HEK293T (cell line): ENCODE results near the gene ACD.
A peak's percentile ranks its signal among the peaks of the same experiment; 100 is the strongest.

Experiments
- CTCF ChIA-PET: fragments of 350-600 bp; formaldehyde crosslinking; extraction: SDS; loops from one replicate; lab custom pipeline; 2021; ENCODE audit warnings: antibody characterized with exemption, inconsistent platforms; lab: Yijun Ruan, JAX
- POLR2A ChIA-PET: fragments of 350-600 bp; formaldehyde crosslinking; extraction: SDS; loops from one replicate; lab custom pipeline; 2020; ENCODE audit warnings: antibody characterized with exemption, inconsistent platforms; lab: Yijun Ruan, JAX
- DNase-seq: peaks from one replicate; pipeline ENCODE4 v3.0.0; 2012; ENCODE audit warnings: mixed read lengths; ENCODE audit errors: extremely low spot score
- ARNT ChIP-seq: fragments of 450-650 bp; IDR thresholded peaks from 2 replicates; pipeline ENCODE4 v1.6.1; 2017; ENCODE audit warnings: mild to moderate bottlenecking
- BHLHE40 ChIP-seq: fragments of 450-650 bp; IDR thresholded peaks from 2 replicates; pipeline ENCODE4 v1.6.1; 2016; ENCODE audit warnings: mild to moderate bottlenecking, moderate library complexity, borderline replicate concordance
- CTBP1 ChIP-seq: fragments of 450-650 bp; IDR thresholded peaks from 2 replicates; pipeline ENCODE4 v1.6.1; 2016; ENCODE audit warnings: borderline replicate concordance
- ELF4 ChIP-seq: fragments of 450-650 bp; IDR thresholded peaks from 2 replicates; pipeline ENCODE4 v1.6.1; 2017; ENCODE audit warnings: antibody characterized with exemption
- FOXA1 ChIP-seq: fragments of 450-650 bp; IDR thresholded peaks from 2 replicates; pipeline ENCODE4 v1.6.1; 2016; ENCODE audit warnings: mild to moderate bottlenecking
- FOXK2 ChIP-seq: fragments of 450-650 bp; IDR thresholded peaks from 2 replicates; pipeline ENCODE4 v1.6.1; 2016; ENCODE audit warnings: mild to moderate bottlenecking
- FOXM1 ChIP-seq: fragments of 450-650 bp; IDR thresholded peaks from 2 replicates; pipeline ENCODE4 v1.6.1; 2017; ENCODE audit warnings: mild to moderate bottlenecking, borderline replicate concordance
- HDGF ChIP-seq: fragments of 450-650 bp; IDR thresholded peaks from 2 replicates; pipeline ENCODE4 v1.6.1; 2017; ENCODE audit warnings: antibody characterized with exemption, borderline replicate concordance
- L3MBTL2 ChIP-seq: fragments of 450-650 bp; conservative IDR thresholded peaks from 2 replicates; pipeline ENCODE4 v1.6.1; 2016; ENCODE audit warnings: mild to moderate bottlenecking
- LEF1 ChIP-seq: fragments of 450-650 bp; IDR thresholded peaks from 2 replicates; pipeline ENCODE4 v1.6.1; 2017; ENCODE audit warnings: mild to moderate bottlenecking, borderline replicate concordance
- NFRKB ChIP-seq: fragments of 450-650 bp; IDR thresholded peaks from 2 replicates; pipeline ENCODE4 v1.6.1; 2016; ENCODE audit warnings: mild to moderate bottlenecking, moderate library complexity
- PKNOX1 ChIP-seq: fragments of 450-650 bp; IDR thresholded peaks from 2 replicates; pipeline ENCODE4 v1.6.1; 2016
- SP1 ChIP-seq: fragments of 450-650 bp; IDR thresholded peaks from 2 replicates; pipeline ENCODE4 v1.6.1; 2017
- SUZ12 ChIP-seq: fragments of 450-650 bp; IDR thresholded peaks from 2 replicates; pipeline ENCODE4 v1.6.1; 2016; ENCODE audit warnings: mild to moderate bottlenecking
- TARDBP ChIP-seq: fragments of 450-650 bp; IDR thresholded peaks from 2 replicates; pipeline ENCODE4 v1.6.1; 2016
- ZNF384 ChIP-seq: fragments of 450-650 bp; IDR thresholded peaks from 2 replicates; pipeline ENCODE4 v1.6.1; 2016

Gene ACD

GRCh38 chr16:67659675-67660563 is at the start of gene ACD:
Gene ACD (minus strand): TSS chr16:67660260. CDS start chr16:67660220, 40 bp downstream.
- CTCF ChIA-PET: interaction anchor here (0.6 to 2.5 kb wide), 5 partner anchors 13 to 139 kb away, joined by 3 to 13 read pairs (median 4); partner anchors contain the start of gene CARMIL2
- DNase-seq: peak; percentile 96
- no peak for TF ChIP-seq FOXK2
- peak; percentile 57; the same call in 1 of the 2 replicates for TF ChIP-seq L3MBTL2
- POLR2A ChIA-PET: interaction anchor here (0.6 to 2.3 kb wide), 31 partner anchors 9 to 414 kb away, joined by 3 to 19 read pairs (median 4); partner anchors contain the start of genes ATP6V0D1, CTCF, GFOD2 and RANBP10

- ChIA-PET POLR2A (interaction anchor here (1.0 to 1.1 kb wide), 2 partner anchors 10 to 17 kb away, joined by 3 to 5 read pairs; partner anchors contain the start of gene GFOD2), CTCF (no interaction called here)
- TF ChIP-seq CTBP1: no peak
- TF ChIP-seq ARNT: no peak
- TF ChIP-seq FOXM1: no peak
- no peak for TF ChIP-seq LEF1
- no peak for TF ChIP-seq ZNF384
- TF ChIP-seq ELF4: no peak
- DNase-seq: no peak
Observed at GRCh38 chr16:67709050-67709449, 49.0 kb upstream of the ACD start.

GRCh38 chr16:67708368-67708771 is 48.3 kb upstream of the ACD start:
- no peak for DNase-seq
- TF ChIP-seq ZNF384 (no peak), LEF1 (no peak), NFRKB (no peak)
- POLR2A ChIA-PET: interaction anchor here (1.0 kb wide), 1 partner anchor 11 kb away, joined by 3 read pairs; the partner anchor contains the start of gene GFOD2
- CTCF ChIA-PET: interaction anchor here (0.6 kb wide), 1 partner anchor 216 kb away, joined by 4 read pairs; no protein-coding TSS in a partner anchor

GRCh38 chr16:67707790-67708189 is 47.7 kb upstream of the ACD start:
- POLR2A ChIA-PET: interaction anchor here (1.0 kb wide), 1 partner anchor 11 kb away, joined by 3 read pairs; the partner anchor contains the start of gene GFOD2
- CTCF ChIA-PET: no interaction called here

GRCh38 chr16:67707210-67707609 is 47.1 kb upstream of the ACD start:
- CTCF ChIA-PET: no interaction called here
- TF ChIP-seq FOXM1 (no peak), FOXK2 (no peak), CTBP1 (no peak), BHLHE40 (no peak), SUZ12 (no peak), L3MBTL2 (no peak), HDGF (no peak), ARNT (no peak), NFRKB (no peak), SP1 (no peak), FOXA1 (no peak)
- POLR2A ChIA-PET: no interaction called here
- no peak for DNase-seq

More at GRCh38 chr16:67707790-67708189, 47.7 kb upstream of the ACD start:
- no peak for TF ChIP-seq BHLHE40
- no peak for TF ChIP-seq SUZ12
- no peak for TF ChIP-seq HDGF
- TF ChIP-seq SP1: no peak
- TF ChIP-seq TARDBP: no peak
- TF ChIP-seq FOXK2: no peak
- TF ChIP-seq NFRKB: no peak
- TF ChIP-seq FOXA1: no peak
- no peak for TF ChIP-seq FOXM1
- TF ChIP-seq ELF4: no peak
- no peak for TF ChIP-seq ZNF384
- no peak for TF ChIP-seq L3MBTL2
- TF ChIP-seq PKNOX1: no peak
- no peak for TF ChIP-seq CTBP1
- TF ChIP-seq ARNT: no peak
- DNase-seq: no peak

- ChIA-PET POLR2A (no interaction called here), CTCF (no interaction called here)
- no peak for DNase-seq
- TF ChIP-seq ZNF384 (no peak), ARNT (no peak), SUZ12 (no peak), HDGF (no peak), FOXM1 (no peak), TARDBP (no peak), LEF1 (no peak)
Observed at GRCh38 chr16:67704110-67704509, 44.0 kb upstream of the ACD start.

- TF ChIP-seq CTBP1: no peak
- no peak for DNase-seq
- ChIA-PET CTCF (no interaction called here), POLR2A (no interaction called here)
Observed at GRCh38 chr16:67703626-67704025, 43.6 kb upstream of the ACD start.

- CTCF ChIA-PET: interaction anchor here (0.6 kb wide), 1 partner anchor 643 kb away, joined by 11 read pairs; no protein-coding TSS in a partner anchor
- TF ChIP-seq L3MBTL2: no peak
- TF ChIP-seq HDGF: no peak
- TF ChIP-seq ARNT: no peak
- TF ChIP-seq PKNOX1: no peak
- TF ChIP-seq BHLHE40: no peak
- no peak for TF ChIP-seq LEF1
- DNase-seq: no peak
- POLR2A ChIA-PET: no interaction called here
Observed at GRCh38 chr16:67702130-67702529, 42.1 kb upstream of the ACD start.
